B cell (primary cell): ENCODE results near the gene INTS3. TPM values are rescaled to one million over a fixed set of nuclear protein-coding genes. Genes with fewer than 3 reads are reported as not detected.
A peak's percentile ranks its signal among the peaks of the same experiment; 100 is the strongest.

Experiments
- ATAC-seq: fragments of 200-7000 bp; cut with Tn5 transposase; one replicate; pipeline ENCODE4 v1.10.0; 2021; ENCODE audit warnings: low read depth, mild to moderate bottlenecking, moderate number of reproducible peaks, moderate library complexity
- CTCF ChIA-PET: fragments of 350-600 bp; sonication (Branson Sonifier 250); formaldehyde crosslinking; loops from one replicate; lab custom pipeline; 2021; ENCODE audit warnings: antibody characterized with exemption, inconsistent platforms; lab: Charles Lee
- POLR2A ChIA-PET: fragments of 350-600 bp; sonication (Branson Sonifier 250); formaldehyde crosslinking; loops from one replicate; lab custom pipeline; 2021; ENCODE audit warnings: antibody characterized with exemption; lab: Charles Lee
- DNase-seq: peaks from one replicate; pipeline ENCODE4 v3.0.0; 2013
- H2AFZ ChIP-seq: 2 replicates; pipeline ENCODE4 v1.6.1; 2012; ENCODE audit warnings: mild to moderate bottlenecking, low read depth, low read length; ENCODE audit not compliant: insufficient read depth, poor library complexity, severe bottlenecking
- H3K27ac ChIP-seq, 2 donors: 1 replicate in 1 of 2; 2 replicates in 1 of 2; pipeline ENCODE4 v1.5.1; 2012 to 2013; ENCODE audit warnings: low read length in 2 of 2, mild to moderate bottlenecking in 2 of 2, moderate library complexity in 1 of 2
- H3K27me3 ChIP-seq, 4 experiments: fragments of 200-600 bp in 1 of 4; sonication (generic) in 1 of 4; replicated peaks in 1 of 4; 1 replicate in 2 of 4; 2 replicates in 2 of 4; pipeline versions ENCODE4 v1.6.1 to v1.7.0; 2013 to 2016; ENCODE audit warnings: low read length in 3 of 4, mild to moderate bottlenecking in 2 of 4, mixed read lengths in 1 of 4, moderate library complexity in 1 of 4; ENCODE audit not compliant: insufficient read depth in 4 of 4, control insufficient read depth in 3 of 4; ENCODE audit errors: control extremely low read depth in 1 of 4
- H3K36me3 ChIP-seq, 2 experiments: replicated peaks in 1 of 2; 1 replicate in 1 of 2; 2 replicates in 1 of 2; pipeline versions ENCODE4 v1.6.1 to v1.7.1; 2013; ENCODE audit warnings: low read length in 1 of 2; ENCODE audit not compliant: insufficient read depth in 2 of 2, control insufficient read depth in 1 of 2; ENCODE audit errors: control extremely low read depth in 1 of 2, extremely low read depth in 1 of 2
- H3K4me1 ChIP-seq, 2 donors: fragments of 200-600 bp in 1 of 2; sonication (generic) in 1 of 2; 1 replicate in 1 of 2; 2 replicates in 1 of 2; pipeline versions ENCODE4 v1.5.1 to v1.6.1; 2013 to 2017; ENCODE audit warnings: low read length in 2 of 2; ENCODE audit not compliant: control insufficient read depth in 2 of 2, insufficient read depth in 2 of 2
- H3K4me2 ChIP-seq: replicated peaks from 2 replicates; pipeline ENCODE3; 2012; ENCODE audit warnings: mild to moderate bottlenecking, low read depth, low read length; ENCODE audit not compliant: poor library complexity, severe bottlenecking
- H3K4me3 ChIP-seq, 5 experiments: fragments of 200-600 bp in 1 of 5; sonication (generic) in 1 of 5; 1 replicate in 3 of 5; 2 replicates in 2 of 5; pipeline versions ENCODE4 v1.5.1 to v1.7.0; 2011 to 2016; ENCODE audit warnings: low read length in 4 of 5, mild to moderate bottlenecking in 4 of 5, low read depth in 2 of 5, control low read depth in 1 of 5, moderate library complexity in 1 of 5; ENCODE audit not compliant: insufficient read depth in 1 of 5; ENCODE audit errors: control extremely low read depth in 1 of 5, extremely low read depth in 1 of 5
- H3K79me2 ChIP-seq: fragments of 200-600 bp; sonication (generic); one replicate; pipeline ENCODE4 v1.6.0; 2016; ENCODE audit warnings: low read length; ENCODE audit not compliant: control insufficient read depth, insufficient read depth
- H3K9ac ChIP-seq: fragments of 200-600 bp; sonication (generic); 2 replicates; pipeline ENCODE4 v1.6.1; 2017; ENCODE audit warnings: mild to moderate bottlenecking, low read length, moderate library complexity
- H3K9me3 ChIP-seq, 3 donors: one replicate each; pipeline versions ENCODE4 v1.6.1 to v1.7.1; 2013; ENCODE audit warnings: low read length in 2 of 3; ENCODE audit not compliant: control insufficient read depth in 2 of 3, insufficient read depth in 1 of 3; ENCODE audit errors: control extremely low read depth in 1 of 3
- H4K20me1 ChIP-seq: 2 replicates; pipeline ENCODE4 v1.6.0; 2012; ENCODE audit warnings: mild to moderate bottlenecking, low read length; ENCODE audit not compliant: insufficient read depth, control insufficient read depth, poor library complexity, severe bottlenecking
- H3K27ac Mint-ChIP-seq: one replicate; pipeline ENCODE4 v1.8.0; 2021; ENCODE audit warnings: mixed read lengths
- H3K27me3 Mint-ChIP-seq: one replicate; pipeline ENCODE4 v1.8.0; 2021; ENCODE audit warnings: mixed read lengths
- H3K4me1 Mint-ChIP-seq: one replicate; pipeline ENCODE4 v1.8.0; 2021; ENCODE audit warnings: mixed read lengths
- H3K4me3 Mint-ChIP-seq: one replicate; pipeline ENCODE4 v1.8.0; 2021; ENCODE audit warnings: mixed read lengths
- H3K9me3 Mint-ChIP-seq: one replicate; pipeline ENCODE4 v1.8.0; 2022; ENCODE audit warnings: mixed read lengths; ENCODE audit not compliant: insufficient read depth
- EZH2 ChIP-seq: IDR thresholded peaks from 2 replicates; pipeline ENCODE4 v1.6.1; 2012; ENCODE audit warnings: borderline replicate concordance, low read depth, mild to moderate bottlenecking, moderate library complexity, low read length; ENCODE audit not compliant: insufficient read depth, poor library complexity, severe bottlenecking
- WGBS: methylation state at CpG from one replicate; pipeline ENCODE4 v1.1.5; 2013; ENCODE audit warnings: missing lambda C conversion rate; ENCODE audit not compliant: insufficient coverage; 5-methylcytosine and 5-hydroxymethylcytosine counted together
- intact Hi-C: fragments of 100-400 bp; cut with micrococcal nuclease; formaldehyde crosslinking; loops from one replicate; pipeline ENCODE4 v1.10.0; 2022
- polyA plus RNA-seq: library from polyadenylated mRNA; depleted of rRNA; stranded (reverse); fragments of >200 nt; gene quantifications from 2 replicates; pipeline ENCODE4 v1.2.3, GENCODE V29; 2012
- total RNA-seq, 2 donors: library from RNA; stranded (reverse); fragments of 120-200 nt in 1 of 2; gene quantifications; 1 replicate in 1 of 2; 2 replicates in 1 of 2; pipeline versions ENCODE4 v1.2.3 to v1.2.4, GENCODE V29; 2013 to 2022
- TF ChIP-seq, protein P1 (sequence below): fragments of 200-600 bp; IDR thresholded peaks from one replicate; pipeline ENCODE4 v1.8.0; 2022; ENCODE audit warnings: antibody characterized with exemption, mild to moderate bottlenecking

The INTS3 gene
- total and polyA plus RNA-seq, 2 donors (not counting 1 experiment from before 2014, with no cell fraction given) = 69.1 to 84.1 TPM

DNA sequence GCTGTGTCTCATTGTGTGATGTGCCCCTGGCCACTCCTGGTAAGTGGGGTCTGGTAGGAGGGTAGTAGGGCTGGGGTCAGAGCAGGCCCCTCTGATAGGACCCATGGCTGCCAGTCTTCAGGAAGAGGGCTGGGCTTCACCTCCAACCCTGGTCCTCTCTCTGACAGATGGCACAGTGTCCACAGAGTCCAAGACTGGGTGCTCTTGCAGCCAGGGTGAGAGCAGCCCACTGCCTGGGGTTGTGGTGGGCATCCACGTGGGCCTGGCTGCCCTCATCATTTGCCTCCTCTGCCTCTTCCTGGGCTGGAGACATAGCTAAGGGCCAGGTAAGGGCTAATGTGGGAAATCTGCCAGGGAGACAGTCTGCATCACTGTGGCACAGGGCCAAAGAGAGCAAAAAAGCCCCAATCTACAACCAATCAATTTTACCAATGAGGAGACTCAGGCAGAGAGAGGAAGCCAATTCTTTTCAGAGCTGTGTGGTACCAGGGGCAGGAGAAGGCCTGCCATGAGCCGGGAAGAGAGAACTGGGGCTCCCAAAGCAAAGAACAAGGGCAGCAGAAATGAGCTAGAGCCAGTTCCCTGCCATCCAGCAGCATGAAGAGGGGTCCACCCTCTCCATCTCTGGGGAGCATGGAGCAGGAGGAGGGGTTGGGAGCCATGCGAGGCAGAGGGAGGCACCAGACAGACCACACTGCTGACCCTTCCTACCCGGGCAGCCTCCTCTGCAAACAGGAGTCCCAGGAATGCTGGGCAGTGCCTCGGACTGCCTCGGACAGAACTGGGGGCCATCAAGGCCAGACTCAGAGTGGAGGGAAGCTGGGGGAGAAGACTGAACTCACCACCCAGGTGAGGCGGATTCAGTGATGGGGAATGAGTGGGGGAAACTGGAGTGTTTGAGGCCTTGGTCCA, 74.2 kb downstream of the INTS3 start:
- Histone ChIP-seq H3K9me3 (no peaks in the 10 kb centered on the region), H3K4me1 (peaks cover 23 to 44% of the 10 kb centered on the region in 2 donors), H3K36me3 (peaks cover 0 to 8% of the 10 kb centered on the region in 2 experiments), H3K9ac (no peak overlapping the region), H3K79me2 (peaks cover 18% of the 10 kb centered on the region), H4K20me1 (no peaks in the 10 kb centered on the region), H2AFZ (no peak overlapping the region), H3K27ac (no peak overlapping the region), H3K4me3 (no peak overlapping the region), H3K27me3 (no peaks in the 10 kb centered on the region), H3K4me2 (no peak overlapping the region)
- ATAC-seq (no peak), DNase-seq (no peak)
- POLR2A ChIA-PET = no interaction called here
- no peaks in the 10 kb centered on the region for H3K27me3 Mint-ChIP-seq
- CTCF ChIA-PET = interaction anchor here (0.9 to 5.4 kb wide), 3 partner anchors 117 to 184 kb away, joined by 3 to 39 read pairs (median 4); partner anchors contain the start of gene RAB13
- peak overlapping the region; percentile 32 for H3K27ac Mint-ChIP-seq
- TF ChIP-seq, protein P1, sequence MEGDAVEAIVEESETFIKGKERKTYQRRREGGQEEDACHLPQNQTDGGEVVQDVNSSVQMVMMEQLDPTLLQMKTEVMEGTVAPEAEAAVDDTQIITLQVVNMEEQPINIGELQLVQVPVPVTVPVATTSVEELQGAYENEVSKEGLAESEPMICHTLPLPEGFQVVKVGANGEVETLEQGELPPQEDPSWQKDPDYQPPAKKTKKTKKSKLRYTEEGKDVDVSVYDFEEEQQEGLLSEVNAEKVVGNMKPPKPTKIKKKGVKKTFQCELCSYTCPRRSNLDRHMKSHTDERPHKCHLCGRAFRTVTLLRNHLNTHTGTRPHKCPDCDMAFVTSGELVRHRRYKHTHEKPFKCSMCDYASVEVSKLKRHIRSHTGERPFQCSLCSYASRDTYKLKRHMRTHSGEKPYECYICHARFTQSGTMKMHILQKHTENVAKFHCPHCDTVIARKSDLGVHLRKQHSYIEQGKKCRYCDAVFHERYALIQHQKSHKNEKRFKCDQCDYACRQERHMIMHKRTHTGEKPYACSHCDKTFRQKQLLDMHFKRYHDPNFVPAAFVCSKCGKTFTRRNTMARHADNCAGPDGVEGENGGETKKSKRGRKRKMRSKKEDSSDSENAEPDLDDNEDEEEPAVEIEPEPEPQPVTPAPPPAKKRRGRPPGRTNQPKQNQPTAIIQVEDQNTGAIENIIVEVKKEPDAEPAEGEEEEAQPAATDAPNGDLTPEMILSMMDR = no peak
- no peak for TF ChIP-seq EZH2
- intact Hi-C loops = no loop called here
- peaks cover 35% of the 10 kb centered on the region for H3K4me1 Mint-ChIP-seq
- H3K4me3 Mint-ChIP-seq = no peak overlapping the region
- WGBS = 97% methylated on average over 4 of the region's 7 CpGs
- no peaks in the 10 kb centered on the region for H3K9me3 Mint-ChIP-seq
